ENCODE data around the gene SMAP1.

The SMAP1 gene

GRCh38 chr6:70735513-70735912, 67.8 kb downstream of the SMAP1 start:
- TF ChIP-seq TAF1 (IDR thresholded peaks at IDR 0.05; ENCODE audit: borderline replicate concordance, insufficient read depth, low read length) (no peak), POLR2AphosphoS5 (IDR thresholded peaks at IDR 0.05; ENCODE audit: low read depth, low read length) (no peak), REST (IDR thresholded peaks at IDR 0.05; ENCODE audit: insufficient read depth in 1 of 2, low read depth in 2 of 2, low read length in 2 of 2) (no peak), FOXP2 (optimal IDR thresholded peaks at IDR 0.05; ENCODE audit: borderline replicate concordance, extremely low read depth, extremely low read length, insufficient read depth) (no peak), SIN3A (IDR thresholded peaks at IDR 0.05; ENCODE audit: borderline replicate concordance, insufficient read depth, low read length) (no peak)

- TF ChIP-seq POLR2AphosphoS5 (IDR thresholded peaks at IDR 0.05; ENCODE audit: low read depth, low read length) (no peak), REST (IDR thresholded peaks at IDR 0.05; ENCODE audit: insufficient read depth in 1 of 2, low read depth in 2 of 2, low read length in 2 of 2) (no peak), FOXP2 (optimal IDR thresholded peaks at IDR 0.05; ENCODE audit: borderline replicate concordance, extremely low read depth, extremely low read length, insufficient read depth) (no peak), SIN3A (IDR thresholded peaks at IDR 0.05; ENCODE audit: borderline replicate concordance, insufficient read depth, low read length) (no peak), TAF1 (IDR thresholded peaks at IDR 0.05; ENCODE audit: borderline replicate concordance, insufficient read depth, low read length) (no peak)
These were observed 70.3 kb downstream of the SMAP1 start for GRCh38 chr6:70738028-70738427.

- TF ChIP-seq POLR2AphosphoS5 (IDR thresholded peaks at IDR 0.05; ENCODE audit: low read depth, low read length) (no peak), REST (IDR thresholded peaks at IDR 0.05; ENCODE audit: insufficient read depth in 1 of 2, low read depth in 2 of 2, low read length in 2 of 2) (no peak), FOXP2 (optimal IDR thresholded peaks at IDR 0.05; ENCODE audit: borderline replicate concordance, extremely low read depth, extremely low read length, insufficient read depth) (no peak), TAF1 (IDR thresholded peaks at IDR 0.05; ENCODE audit: borderline replicate concordance, insufficient read depth, low read length) (no peak), SIN3A (IDR thresholded peaks at IDR 0.05; ENCODE audit: borderline replicate concordance, insufficient read depth, low read length) (no peak)
These were observed 71.9 kb downstream of the SMAP1 start for GRCh38 chr6:70739534-70739933.

GRCh38 chr6:70753870-70754380, 86.2 kb downstream of the SMAP1 start:
- TF ChIP-seq REST (IDR thresholded peaks at IDR 0.05; ENCODE audit: insufficient read depth in 1 of 2, low read depth in 2 of 2, low read length in 2 of 2) = no peak
- TF ChIP-seq SIN3A (IDR thresholded peaks at IDR 0.05; ENCODE audit: borderline replicate concordance, insufficient read depth, low read length) = no peak
- no peak for TF ChIP-seq POLR2AphosphoS5 (IDR thresholded peaks at IDR 0.05; ENCODE audit: low read depth, low read length)
- no peak for TF ChIP-seq FOXP2 (optimal IDR thresholded peaks at IDR 0.05; ENCODE audit: borderline replicate concordance, extremely low read depth, extremely low read length, insufficient read depth)
- TF ChIP-seq TAF1 (IDR thresholded peaks at IDR 0.05; ENCODE audit: borderline replicate concordance, insufficient read depth, low read length) = no peak

GRCh38 chr6:70758883-70759282, 91.2 kb downstream of the SMAP1 start:
- TF ChIP-seq FOXP2 (optimal IDR thresholded peaks at IDR 0.05; ENCODE audit: borderline replicate concordance, extremely low read depth, extremely low read length, insufficient read depth) = no peak
- TF ChIP-seq TAF1 (IDR thresholded peaks at IDR 0.05; ENCODE audit: borderline replicate concordance, insufficient read depth, low read length) = no peak
- TF ChIP-seq REST (IDR thresholded peaks at IDR 0.05; ENCODE audit: insufficient read depth in 1 of 2, low read depth in 2 of 2, low read length in 2 of 2) = no peak
- no peak for TF ChIP-seq SIN3A (IDR thresholded peaks at IDR 0.05; ENCODE audit: borderline replicate concordance, insufficient read depth, low read length)
- no peak for TF ChIP-seq POLR2AphosphoS5 (IDR thresholded peaks at IDR 0.05; ENCODE audit: low read depth, low read length)

Data from PFSK-1 (cell line).